HCEC 1CT (cell line): ENCODE measurements around the gene BACH2.

ENCODE experiments used
- DNase-seq: peaks from one replicate; pipeline ENCODE4 v3.0.0-alpha.2; 2017

Gene BACH2

DNA sequence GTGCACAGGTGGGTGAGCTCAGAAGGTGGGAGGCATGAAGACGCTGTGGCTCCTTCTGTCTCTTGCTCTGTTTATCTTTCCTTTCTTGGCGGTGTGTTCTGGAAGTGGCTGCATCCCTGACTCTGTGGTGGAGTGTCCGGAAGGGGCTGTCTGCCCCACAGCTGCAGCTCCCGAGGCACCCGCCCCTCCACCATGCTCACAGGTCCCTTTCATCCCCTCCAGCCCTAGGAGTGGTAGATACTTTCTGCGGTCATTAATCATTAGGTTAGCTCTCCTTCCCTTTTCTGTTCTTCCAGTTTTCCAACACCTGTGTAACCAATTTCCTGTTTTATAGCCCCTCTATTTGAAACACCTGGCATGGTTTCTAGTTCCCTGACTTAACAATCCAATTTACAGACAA is 336.8 kb downstream of the BACH2 start:
- no peak for DNase-seq

DNA sequence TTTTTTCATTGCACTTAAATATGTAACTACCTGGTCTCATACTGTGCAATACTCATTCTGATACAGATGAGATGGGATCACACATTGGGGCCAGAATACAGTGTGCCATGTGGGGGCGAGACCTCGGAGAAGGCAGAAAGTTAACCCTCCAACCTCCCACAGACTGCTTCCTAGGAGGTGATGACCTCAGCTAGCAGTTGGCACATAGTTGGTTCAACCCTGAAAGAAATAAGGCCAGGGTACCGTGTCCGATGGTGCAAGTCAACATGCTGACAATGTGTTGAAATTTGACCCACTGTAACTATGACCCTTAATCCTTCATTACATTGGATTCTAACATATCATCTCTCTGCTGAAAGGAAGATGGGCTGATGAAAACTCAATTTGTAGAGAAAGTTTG is 340.5 kb downstream of the BACH2 start:
- no peak for DNase-seq

DNA sequence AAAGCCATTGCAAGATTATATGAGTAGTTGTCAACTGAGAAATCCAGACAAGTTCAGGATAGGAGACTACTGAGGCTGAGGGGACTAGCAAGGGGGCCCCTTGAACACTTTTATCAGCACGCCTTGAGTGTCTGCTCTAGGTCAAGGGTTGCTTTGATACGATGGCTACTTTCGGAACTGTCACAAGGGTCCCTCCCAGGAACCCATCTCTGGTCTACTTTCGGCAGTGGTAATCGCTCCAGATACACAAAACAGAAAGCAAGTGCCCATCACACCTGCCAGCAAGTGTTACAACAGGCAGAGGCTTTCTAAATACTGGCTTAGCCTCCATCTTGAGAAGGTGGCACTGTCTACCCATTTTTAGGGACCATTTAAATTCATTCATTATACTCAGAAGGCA is 341.3 kb downstream of the BACH2 start:
- no peak for DNase-seq

DNA sequence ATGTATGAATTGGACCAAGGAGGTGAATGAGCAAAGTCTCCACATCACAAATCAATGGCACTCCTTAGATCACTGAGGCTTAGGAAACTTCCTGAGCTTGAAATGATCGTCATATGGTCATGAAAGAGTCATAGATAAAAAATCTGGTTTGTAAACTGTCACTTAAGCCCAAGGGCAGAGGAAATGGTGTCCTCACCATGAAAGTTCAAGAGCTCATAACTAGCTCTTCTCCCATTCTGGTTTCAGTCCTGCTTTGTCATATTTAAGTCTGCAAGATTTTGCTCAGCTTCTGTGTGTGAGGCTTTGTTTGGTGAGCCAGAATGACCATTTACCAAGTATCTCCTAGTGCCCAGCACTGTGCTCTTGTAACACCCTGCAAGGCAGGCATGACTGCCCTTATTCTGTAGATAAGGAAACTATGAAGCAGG is 341.9 kb downstream of the BACH2 start:
- DNase-seq = peak; percentile 25

DNA sequence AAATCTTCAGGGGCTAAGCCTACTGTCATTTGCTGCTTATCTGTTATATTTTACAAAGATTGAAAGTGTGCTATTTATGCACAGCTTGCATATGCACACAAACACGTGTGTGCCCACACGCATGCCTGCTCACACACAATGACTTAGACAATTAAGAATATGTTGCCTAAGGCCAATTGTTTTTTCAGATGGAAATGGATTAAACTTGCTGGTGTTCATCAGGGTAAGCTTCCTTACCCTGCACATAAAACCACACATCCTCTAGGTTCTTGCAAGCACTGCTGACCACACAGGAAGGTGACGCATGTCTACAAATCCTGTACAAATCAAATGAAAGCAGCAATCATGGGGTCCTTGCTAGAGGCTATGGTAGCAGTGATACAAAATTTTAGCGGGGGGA is 344.0 kb downstream of the BACH2 start:
- peak; percentile 53 for DNase-seq

DNA sequence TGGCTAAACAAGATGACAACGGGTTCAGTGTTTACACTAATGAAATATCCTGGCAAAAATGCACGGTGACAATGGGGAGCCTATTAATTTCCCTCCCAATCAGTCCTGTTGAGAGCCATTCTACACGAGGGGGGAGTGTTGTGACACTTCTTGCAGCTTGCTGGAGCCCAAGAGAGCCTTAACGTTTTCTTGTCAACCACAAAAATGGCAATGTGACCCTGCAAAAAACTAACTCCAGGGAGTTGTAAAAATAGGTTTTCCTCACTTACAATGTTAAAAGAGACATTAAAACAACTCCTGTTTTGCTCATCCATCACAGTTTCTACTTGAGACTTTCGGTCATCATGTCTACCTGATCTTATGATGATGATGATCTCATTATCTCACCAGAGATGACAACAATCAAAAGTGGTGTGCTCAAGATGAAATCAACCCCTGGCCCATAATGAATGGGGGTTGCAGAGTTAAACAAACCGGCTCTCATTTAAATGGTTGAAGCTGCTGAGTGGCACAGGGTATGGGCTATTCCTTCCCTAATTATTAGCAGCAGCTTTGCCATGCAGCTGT is 344.5 kb downstream of the BACH2 start:
- no peak for DNase-seq

DNA sequence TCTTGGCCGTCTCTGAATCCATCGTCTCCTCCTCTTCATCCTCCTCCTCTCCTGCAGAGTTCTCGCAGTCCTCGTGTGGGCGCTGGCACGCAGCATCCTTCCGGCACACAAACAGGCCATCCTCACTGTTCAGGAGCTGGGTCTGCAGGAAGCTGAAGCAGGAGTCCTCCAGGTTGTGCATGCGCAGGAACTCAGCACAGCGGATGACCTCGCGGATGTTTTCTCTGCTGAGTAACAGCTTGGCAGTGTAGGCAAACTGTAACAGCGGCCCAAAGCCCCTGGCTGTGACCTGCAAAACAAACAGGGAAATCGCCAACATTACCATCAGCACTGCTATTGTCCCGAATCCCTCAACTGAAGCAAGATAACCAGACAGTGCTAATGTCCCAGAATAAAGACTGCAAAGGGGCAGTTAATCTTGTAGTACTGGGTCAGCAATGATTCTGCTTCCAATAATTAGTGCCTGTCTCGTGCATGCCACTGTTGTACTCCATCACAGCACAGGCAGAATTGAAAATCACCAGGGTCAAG is 345.0 kb downstream of the BACH2 start:
- no peak for DNase-seq

DNA sequence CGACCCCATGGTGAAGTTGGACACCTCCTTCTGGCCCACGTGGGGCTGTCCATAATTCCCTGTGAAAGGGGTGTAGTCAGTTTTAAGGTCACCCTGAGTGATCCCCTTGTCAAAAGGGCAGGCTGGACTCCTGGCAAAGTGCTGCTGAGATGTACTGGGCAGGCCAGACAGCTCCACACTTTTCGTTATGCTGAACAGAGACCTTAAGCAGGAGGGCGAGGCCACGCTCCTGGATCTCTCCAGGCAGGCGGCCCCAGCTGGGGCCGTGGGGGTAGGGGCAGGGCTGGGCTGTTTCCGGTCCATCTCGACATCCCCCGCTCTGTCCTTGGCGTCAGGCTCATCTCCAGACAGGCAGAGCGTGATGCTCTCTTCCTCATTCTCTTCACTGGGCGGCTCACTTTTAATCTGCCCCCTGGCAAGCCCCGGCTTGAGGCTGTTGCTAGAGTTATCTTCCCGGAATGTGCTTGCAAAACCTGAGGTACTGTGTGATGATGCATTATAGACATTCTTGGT is 345.7 kb downstream of the BACH2 start:
- no peak for DNase-seq

DNA sequence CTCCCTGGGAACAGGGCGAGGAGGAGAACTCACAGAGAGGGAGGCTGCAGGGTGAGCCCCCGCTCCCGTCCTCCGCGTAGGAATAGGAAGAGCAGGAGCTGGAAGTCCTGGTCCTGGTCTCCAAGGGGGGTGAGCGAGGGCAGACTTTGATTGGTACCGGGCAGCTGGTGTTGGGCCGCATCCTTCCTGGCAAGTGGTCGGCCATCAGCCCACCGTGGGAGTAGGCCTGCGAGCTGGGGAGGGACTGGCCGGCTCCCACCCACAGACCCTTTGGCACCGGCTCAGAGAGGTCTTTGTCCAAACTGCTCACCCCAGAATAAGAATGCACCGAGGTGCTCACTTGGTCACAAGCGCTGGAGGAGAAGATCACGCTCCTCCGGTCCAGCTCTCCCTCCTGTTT is 346.2 kb downstream of the BACH2 start:
- DNase-seq = no peak

DNA sequence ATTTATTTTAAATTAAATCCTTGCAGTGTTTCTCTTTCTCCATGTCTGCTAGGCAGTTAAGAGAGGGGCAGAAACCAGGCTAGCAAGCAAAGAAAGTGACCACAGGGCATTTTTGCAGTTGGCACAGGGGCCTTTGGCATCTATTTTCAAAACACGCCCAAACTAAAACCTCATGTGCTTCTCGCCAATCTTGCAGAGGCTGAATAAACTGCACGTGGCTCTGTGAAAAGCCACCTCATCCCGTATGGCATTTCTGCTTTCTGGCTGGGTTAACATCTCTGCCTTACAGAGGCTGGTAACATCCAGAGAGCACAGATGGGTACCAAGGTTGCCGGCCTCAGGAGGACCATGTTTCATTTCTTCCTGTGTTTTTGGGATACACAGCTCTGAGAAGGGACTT is 347.8 kb downstream of the BACH2 start:
- no peak for DNase-seq

DNA sequence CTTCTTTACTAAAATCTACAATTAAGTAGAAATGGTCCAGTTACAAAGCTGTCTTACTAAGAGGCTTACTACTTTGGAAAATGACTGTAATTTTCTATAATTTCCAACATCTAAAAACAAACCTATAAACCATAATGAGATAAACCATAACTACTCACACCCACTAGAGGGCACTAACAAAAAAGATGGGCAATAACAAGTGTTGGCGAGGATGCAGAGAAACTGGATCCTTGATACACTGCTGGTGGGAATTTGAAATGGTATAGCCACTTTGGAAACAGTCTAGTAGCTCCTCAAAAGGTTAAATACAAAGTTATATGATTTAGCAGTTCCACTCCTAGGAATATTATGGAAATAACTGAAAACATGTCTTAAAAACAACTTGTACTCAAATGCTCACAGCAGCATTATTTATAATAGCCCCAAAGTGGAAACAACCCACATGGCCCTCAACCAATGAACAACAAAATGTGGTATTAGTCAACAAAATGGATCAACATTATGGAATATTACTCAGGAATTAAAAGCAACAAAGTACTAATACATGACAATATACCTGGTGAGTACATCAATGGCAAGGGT is 351.7 kb downstream of the BACH2 start:
- DNase-seq = no peak

DNA sequence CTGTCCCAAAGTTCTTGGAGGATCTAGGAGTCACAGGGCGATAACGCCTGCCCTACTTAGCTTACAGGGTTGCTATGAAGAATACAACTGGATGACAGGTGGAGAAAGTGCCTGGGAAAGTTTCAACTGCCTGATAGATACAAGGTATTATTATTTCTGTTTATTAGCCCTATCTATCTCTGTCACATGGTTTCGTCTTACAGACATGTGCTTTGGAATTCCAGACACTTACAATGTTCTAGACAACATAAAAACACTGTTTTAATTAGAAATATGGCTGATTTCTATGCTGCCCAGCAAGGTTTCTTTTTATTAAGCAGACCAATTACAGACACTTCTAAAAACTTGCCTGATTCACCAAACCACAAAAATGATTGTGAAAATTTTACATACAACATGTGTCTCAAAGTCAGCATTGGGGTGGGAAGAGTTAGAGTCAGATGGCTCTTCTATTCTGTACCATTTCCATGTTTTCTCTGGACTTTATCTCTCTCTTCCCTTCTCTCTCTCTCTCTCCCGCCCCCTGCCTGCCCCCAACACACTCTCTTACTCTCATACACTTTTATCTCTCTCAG is 352.4 kb downstream of the BACH2 start:
- DNase-seq = no peak

DNA sequence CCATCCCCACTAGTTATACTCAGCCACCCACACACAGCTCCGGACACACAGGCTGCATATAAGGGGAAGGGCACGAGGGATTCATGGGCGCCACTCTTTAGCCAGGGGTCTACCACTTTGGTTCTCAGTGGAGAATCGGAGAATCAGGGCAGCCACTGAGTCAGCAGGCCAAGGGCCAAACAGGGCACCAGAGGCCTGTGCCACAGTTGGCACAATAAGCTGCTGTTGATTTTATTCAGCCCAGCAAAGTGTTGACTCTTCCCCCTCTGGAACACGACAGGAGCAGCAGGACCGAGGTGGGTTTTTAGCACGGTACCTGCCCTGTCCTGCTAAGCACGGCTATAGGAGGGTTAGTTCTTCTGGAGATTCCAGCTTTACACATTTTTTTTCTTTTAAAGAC is 354.0 kb downstream of the BACH2 start:
- no peak for DNase-seq

DNA sequence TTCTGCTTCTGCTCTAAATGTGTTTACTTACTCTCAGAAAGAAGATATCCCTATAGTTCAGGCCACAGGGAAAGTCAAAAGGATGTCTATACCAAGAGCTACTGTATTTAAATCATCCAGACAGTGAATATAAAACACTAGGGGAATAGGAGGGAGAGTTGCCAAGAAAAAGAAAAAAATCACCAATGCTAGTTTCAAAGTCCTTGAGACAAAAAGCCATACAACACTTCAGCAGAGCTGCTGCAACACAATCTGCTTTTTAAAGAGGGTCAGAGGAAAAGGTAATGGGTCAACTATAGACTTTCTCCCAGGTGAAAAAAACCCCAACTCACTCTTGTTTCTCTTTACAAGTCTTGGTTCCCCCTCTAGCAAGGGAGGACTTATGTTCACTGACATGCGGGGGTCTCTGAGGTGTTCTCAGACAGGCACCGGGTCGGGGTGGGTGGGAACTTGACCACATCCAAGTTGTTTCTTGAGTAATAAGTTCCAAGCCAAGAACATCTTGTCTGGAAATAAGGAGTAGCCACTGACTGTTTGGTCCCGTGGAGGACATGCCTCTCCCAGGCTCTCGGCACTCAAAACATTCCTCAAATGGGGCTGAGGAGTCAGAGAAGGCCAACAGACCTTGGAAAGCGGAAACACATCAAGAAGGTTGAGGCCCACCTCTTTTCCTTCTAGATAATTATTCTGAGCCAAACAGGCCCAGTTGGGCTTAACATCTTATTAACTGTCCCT is 354.7 kb downstream of the BACH2 start:
- DNase-seq = no peak

DNA sequence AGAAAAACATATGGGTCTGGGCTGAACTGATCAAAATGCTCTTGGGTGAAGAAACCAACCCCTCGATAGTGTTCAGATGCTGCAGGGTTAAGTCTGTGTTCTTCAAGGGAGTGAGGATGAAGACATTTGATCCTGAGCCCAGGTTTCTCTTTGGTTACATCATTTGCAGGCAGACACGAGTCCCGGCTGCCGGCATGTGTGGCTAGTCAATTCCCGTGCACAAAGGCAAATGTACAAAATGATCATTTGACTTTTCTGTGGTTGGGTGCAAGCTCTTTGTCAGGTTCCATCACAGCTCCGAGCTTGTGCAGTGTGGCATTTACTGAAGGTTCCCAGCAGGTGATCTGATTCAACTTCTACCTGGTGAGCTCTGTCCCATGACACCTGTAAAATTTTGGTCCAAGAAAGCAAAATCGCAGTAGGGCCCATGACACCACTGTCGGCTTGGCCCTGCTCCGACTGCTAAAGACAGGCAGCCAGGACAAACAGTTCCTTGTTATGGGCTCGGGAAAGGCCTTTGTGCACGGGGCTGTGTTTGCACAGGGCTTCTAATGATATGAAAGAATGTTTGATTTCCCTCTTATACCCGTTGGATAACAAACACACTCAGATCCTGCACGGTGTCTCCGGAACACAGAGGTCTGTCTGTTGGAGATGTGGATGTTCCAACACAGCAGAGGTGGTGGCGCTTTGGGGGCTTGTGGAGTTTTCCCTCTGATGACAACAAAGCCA is 355.4 kb downstream of the BACH2 start:
- no peak for DNase-seq

DNA sequence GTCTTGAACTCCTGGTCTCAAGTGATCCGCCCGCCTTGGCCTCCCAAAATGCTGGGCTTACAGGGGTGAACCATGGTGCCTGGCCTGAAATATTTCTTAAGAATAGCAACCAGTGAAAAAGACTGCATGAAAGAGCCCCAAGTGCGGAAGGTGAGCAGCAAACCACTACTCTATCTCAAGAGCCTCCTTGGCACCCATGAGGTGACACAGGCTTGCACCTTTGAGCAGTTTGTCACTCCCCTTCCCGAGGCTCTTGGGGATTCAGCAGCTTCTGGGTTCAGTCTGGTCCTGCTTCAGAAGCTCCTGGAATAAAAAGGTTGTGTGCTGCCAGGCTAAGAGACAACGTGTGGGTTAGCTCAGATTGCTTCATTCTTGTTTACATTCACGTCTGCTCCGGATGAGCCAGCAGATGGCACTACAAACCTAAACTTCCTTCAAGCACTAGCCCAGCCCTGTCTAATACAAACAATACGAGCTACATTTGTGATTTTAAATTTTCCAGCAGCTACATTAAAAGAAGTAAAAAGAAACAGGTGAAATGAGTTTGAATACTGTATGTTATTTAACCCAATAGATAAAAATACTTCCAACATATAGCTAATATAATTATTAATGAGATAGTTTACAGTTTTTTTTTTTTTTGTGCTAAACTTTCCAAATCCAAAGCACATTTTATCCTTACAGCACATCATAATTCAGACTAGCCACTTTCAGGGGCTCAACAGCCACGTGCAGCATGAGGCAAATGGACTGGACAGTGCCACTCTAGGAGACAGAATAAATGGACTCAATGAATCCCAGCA is 356.2 kb downstream of the BACH2 start:
- DNase-seq = peak; percentile 65

DNA sequence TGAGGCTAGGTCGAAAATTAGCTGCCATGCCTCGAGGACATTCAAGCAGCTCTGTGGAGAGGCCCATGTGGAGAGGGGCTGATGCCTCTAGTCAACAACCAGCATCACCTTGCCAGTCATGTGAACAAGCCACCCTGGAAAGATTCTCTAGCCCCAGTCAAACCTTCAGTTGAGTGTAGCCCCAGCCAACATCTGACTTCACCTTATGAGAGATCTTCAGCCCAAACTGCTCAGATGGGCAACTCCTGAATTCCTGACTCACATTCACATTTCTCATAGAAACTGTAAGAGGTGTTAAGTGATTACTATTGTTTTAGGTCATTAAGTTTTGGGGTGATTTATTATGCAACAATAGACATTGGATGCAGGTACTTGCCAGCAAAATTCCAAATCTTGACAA is 357.5 kb downstream of the BACH2 start:
- no peak for DNase-seq

DNA sequence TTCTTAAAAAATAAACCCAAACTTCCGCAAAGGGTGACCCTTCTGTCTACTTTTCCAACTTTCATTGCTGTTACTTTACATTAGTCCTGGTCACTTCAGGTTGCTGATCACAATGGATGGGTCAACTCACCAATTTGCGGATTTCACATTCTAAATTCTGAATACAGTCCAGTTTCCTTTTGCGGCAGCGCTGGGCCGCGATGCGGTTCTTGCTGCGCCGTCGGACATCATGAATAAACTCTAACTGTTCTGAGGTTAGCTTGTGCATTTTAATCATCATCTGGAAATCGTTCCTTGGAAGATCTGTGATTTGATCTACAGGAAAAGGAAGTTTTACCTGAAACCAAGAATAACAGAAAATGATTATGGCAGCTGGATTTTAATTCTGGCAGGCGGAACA is 358.6 kb downstream of the BACH2 start:
- DNase-seq = no peak

DNA sequence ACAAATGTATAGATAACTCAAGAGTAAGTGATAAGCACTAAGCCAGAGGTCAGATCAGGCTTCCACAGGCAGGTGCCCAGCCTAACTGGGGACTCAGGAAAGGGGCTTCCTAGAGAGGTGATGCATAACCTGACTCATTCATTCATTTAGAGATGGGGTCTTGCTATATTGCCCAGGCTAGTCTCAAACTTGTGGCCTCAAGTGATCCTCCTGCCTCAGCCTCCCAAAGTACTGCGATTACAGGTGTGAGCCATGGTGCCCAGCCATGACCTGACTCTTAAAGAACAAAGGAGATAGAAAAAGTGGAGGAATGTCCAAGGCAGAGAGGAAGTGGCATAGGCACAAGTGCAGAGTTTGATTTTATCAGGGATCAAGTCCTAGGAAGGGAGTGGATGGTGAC is 360.5 kb downstream of the BACH2 start:
- no peak for DNase-seq

DNA sequence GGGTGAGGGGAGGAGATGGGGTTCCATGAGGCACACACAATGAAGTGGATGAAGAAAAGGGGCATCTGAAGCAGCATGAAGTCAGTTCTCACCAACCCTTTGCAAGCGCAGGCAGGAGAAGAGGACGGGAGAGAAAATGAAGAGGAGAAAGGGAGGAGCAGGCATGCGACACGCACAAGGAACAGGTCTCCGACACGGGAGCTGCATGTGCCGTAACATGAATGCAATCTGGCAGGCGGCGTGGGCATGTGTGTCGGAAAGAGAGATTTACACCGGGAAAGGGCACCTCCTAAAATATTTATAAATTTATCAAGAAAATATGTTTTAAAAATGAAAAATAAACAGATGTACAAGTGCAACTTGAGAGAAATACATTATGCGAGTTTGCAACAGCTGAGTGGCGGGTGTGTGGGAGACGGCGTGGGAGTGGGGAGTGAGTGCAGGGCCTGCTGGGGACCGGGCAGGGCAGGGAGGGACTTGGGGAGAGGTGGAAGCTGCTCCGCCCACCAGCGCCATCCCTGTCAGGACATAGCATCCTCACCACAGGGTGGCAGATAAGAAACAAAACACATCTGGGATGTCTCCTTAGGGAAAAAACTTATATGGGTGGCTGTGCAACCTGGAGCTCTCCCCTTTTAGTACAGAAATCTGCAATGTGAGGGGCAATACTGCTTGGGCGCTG is 361.8 kb downstream of the BACH2 start:
- no peak for DNase-seq

DNA sequence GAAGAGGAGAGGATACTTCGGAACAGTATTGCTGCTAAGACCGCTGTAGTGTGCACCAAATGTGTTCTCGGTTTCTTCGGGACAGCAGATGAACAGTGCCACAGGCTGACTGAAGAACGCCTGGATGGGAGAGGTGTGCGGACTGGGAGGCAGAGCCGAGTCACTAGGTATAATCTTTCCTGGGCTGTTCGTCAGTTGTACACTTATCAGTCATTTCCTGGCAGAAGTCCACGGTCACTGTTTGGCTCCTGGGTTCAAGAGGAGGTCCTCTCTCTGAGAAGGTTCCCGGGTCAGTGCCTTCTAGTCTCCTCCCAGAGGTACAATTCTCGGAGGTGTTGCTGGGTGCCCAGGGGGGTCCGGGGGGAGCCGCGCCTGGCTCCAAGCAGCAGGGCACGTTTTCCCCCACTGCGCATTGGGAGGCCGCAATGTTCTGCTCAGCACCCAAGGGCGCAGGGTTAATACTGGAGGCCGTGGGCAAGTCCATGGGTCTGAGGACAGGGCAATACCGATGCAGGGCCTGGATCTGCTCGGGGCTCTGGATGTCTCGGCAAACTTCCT is 364.3 kb downstream of the BACH2 start:
- no peak for DNase-seq
